Measurements from ENCODE around the gene SLCO1B1.
"Not testable (repeated sequence)": the region's sequence is repeated elsewhere in the genome, so short reads cannot be mapped to it uniquely, and the experiment has no call there.

SLCO1B1 gene

GRCh38 chr12:21130998-21131397, at the start of gene SLCO1B1:
SLCO1B1 (plus strand) TSS chr12:21131194; CDS start chr12:21141575, 10,381 bp downstream.
- peaks cover 10% of the 10 kb centered on the region for H3K9me3 Mint-ChIP-seq
- no peaks in the 10 kb centered on the region for H3K4me1 Mint-ChIP-seq (ENCODE audit: low read depth)
- H3K27ac Mint-ChIP-seq: no peak within 1 kb of the TSS
- H3K27me3 Mint-ChIP-seq (ENCODE audit: low read depth): no peaks in the 10 kb centered on the region
- H3K4me3 Mint-ChIP-seq: no peak within 1 kb of the TSS
- DNase-seq (ENCODE audit: low spot score): no peak
- no peaks in the 10 kb centered on the region for H3K36me3 Mint-ChIP-seq (ENCODE audit: low read depth)

GRCh38 chr12:21084753-21085152, 46.2 kb upstream of the SLCO1B1 start:
- not testable (repeated sequence) for DNase-seq (ENCODE audit: low spot score); H3K27ac Mint-ChIP-seq
- peaks cover 18% of the 10 kb centered on the region for H3K9me3 Mint-ChIP-seq

GRCh38 chr12:21111732-21112131, 19.3 kb upstream of the SLCO1B1 start:
- no peaks in the 10 kb centered on the region for H3K27me3 Mint-ChIP-seq (ENCODE audit: low read depth)
- H3K36me3 Mint-ChIP-seq (ENCODE audit: low read depth): no peaks in the 10 kb centered on the region
- H3K4me1 Mint-ChIP-seq (ENCODE audit: low read depth): no peaks in the 10 kb centered on the region
- no peak overlapping the region for H3K27ac Mint-ChIP-seq
- no peak for DNase-seq (ENCODE audit: low spot score)
- H3K9me3 Mint-ChIP-seq: peaks cover 10% of the 10 kb centered on the region
- no peak overlapping the region for H3K4me3 Mint-ChIP-seq

More at GRCh38 chr12:21084753-21085152, 46.2 kb upstream of the SLCO1B1 start:
- H3K36me3 Mint-ChIP-seq (ENCODE audit: low read depth); H3K4me1 Mint-ChIP-seq (ENCODE audit: low read depth); H3K27me3 Mint-ChIP-seq (ENCODE audit: low read depth); H3K4me3 Mint-ChIP-seq: not testable (repeated sequence)

- no peak for DNase-seq (ENCODE audit: low spot score)
These were observed 17.7 kb upstream of the SLCO1B1 start for GRCh38 chr12:21113266-21113665.

GRCh38 chr12:21117995-21118394, 13.0 kb upstream of the SLCO1B1 start:
- no peaks in the 10 kb centered on the region for H3K36me3 Mint-ChIP-seq (ENCODE audit: low read depth)
- no peak overlapping the region for H3K4me3 Mint-ChIP-seq

More at GRCh38 chr12:21113266-21113665, 17.7 kb upstream of the SLCO1B1 start:
- no peaks in the 10 kb centered on the region for H3K4me1 Mint-ChIP-seq (ENCODE audit: low read depth)
- H3K27me3 Mint-ChIP-seq (ENCODE audit: low read depth): no peaks in the 10 kb centered on the region
- no peaks in the 10 kb centered on the region for H3K36me3 Mint-ChIP-seq (ENCODE audit: low read depth)
- H3K9me3 Mint-ChIP-seq: peaks cover 22% of the 10 kb centered on the region
- H3K4me3 Mint-ChIP-seq: no peak overlapping the region
- H3K27ac Mint-ChIP-seq: no peak overlapping the region

GRCh38 chr12:21118760-21119159, 12.2 kb upstream of the SLCO1B1 start:
- no peak for DNase-seq (ENCODE audit: low spot score)

More at GRCh38 chr12:21117995-21118394, 13.0 kb upstream of the SLCO1B1 start:
- Mint-ChIP-seq H3K27me3 (ENCODE audit: low read depth) (no peaks in the 10 kb centered on the region), H3K27ac (no peak overlapping the region), H3K9me3 (peaks cover 30% of the 10 kb centered on the region), H3K4me1 (ENCODE audit: low read depth) (no peaks in the 10 kb centered on the region)
- DNase-seq (ENCODE audit: low spot score): no peak

GRCh38 chr12:21129351-21129750, 1.6 kb upstream of the SLCO1B1 start:
- H3K27ac Mint-ChIP-seq: no peak overlapping the region
- no peak overlapping the region for H3K4me3 Mint-ChIP-seq
- H3K9me3 Mint-ChIP-seq: peaks cover 11% of the 10 kb centered on the region
- H3K4me1 Mint-ChIP-seq (ENCODE audit: low read depth): no peaks in the 10 kb centered on the region
- no peaks in the 10 kb centered on the region for H3K36me3 Mint-ChIP-seq (ENCODE audit: low read depth)
- no peak for DNase-seq (ENCODE audit: low spot score)
- no peaks in the 10 kb centered on the region for H3K27me3 Mint-ChIP-seq (ENCODE audit: low read depth)

More at GRCh38 chr12:21118760-21119159, 12.2 kb upstream of the SLCO1B1 start:
- Mint-ChIP-seq H3K36me3 (ENCODE audit: low read depth) (no peaks in the 10 kb centered on the region), H3K27me3 (ENCODE audit: low read depth) (no peaks in the 10 kb centered on the region), H3K27ac (no peak overlapping the region), H3K4me3 (no peak overlapping the region), H3K9me3 (peaks cover 34% of the 10 kb centered on the region), H3K4me1 (ENCODE audit: low read depth) (no peaks in the 10 kb centered on the region)

GRCh38 chr12:21129906-21130305, 1.1 kb upstream of the SLCO1B1 start:
- Mint-ChIP-seq H3K4me3 (no peak overlapping the region), H3K27me3 (ENCODE audit: low read depth) (no peaks in the 10 kb centered on the region), H3K36me3 (ENCODE audit: low read depth) (no peaks in the 10 kb centered on the region), H3K9me3 (peaks cover 10% of the 10 kb centered on the region), H3K4me1 (ENCODE audit: low read depth) (no peaks in the 10 kb centered on the region), H3K27ac (no peak overlapping the region)
- DNase-seq (ENCODE audit: low spot score): no peak

- H3K4me1 Mint-ChIP-seq (ENCODE audit: low read depth); H3K27me3 Mint-ChIP-seq (ENCODE audit: low read depth); H3K4me3 Mint-ChIP-seq; DNase-seq (ENCODE audit: low spot score); H3K27ac Mint-ChIP-seq; H3K36me3 Mint-ChIP-seq (ENCODE audit: low read depth): not testable (repeated sequence)
- H3K9me3 Mint-ChIP-seq: peaks cover 14% of the 10 kb centered on the region
These were observed 6.5 kb downstream of the SLCO1B1 start for GRCh38 chr12:21137318-21137999.

GRCh38 chr12:21138016-21138415, 7.0 kb downstream of the SLCO1B1 start:
- H3K9me3 Mint-ChIP-seq: peaks cover 14% of the 10 kb centered on the region
- H3K27me3 Mint-ChIP-seq (ENCODE audit: low read depth): no peaks in the 10 kb centered on the region
- H3K4me1 Mint-ChIP-seq (ENCODE audit: low read depth): no peaks in the 10 kb centered on the region
- H3K27ac Mint-ChIP-seq: no peak overlapping the region
- H3K4me3 Mint-ChIP-seq: no peak overlapping the region
- no peaks in the 10 kb centered on the region for H3K36me3 Mint-ChIP-seq (ENCODE audit: low read depth)
- no peak for DNase-seq (ENCODE audit: low spot score)

GRCh38 chr12:21144309-21144708, 13.3 kb downstream of the SLCO1B1 start:
- Mint-ChIP-seq H3K27me3 (ENCODE audit: low read depth) (no peaks in the 10 kb centered on the region), H3K4me3 (no peak overlapping the region), H3K36me3 (ENCODE audit: low read depth) (no peaks in the 10 kb centered on the region), H3K4me1 (ENCODE audit: low read depth) (no peaks in the 10 kb centered on the region), H3K9me3 (no peaks in the 10 kb centered on the region), H3K27ac (no peak overlapping the region)
- DNase-seq (ENCODE audit: low spot score): no peak

- DNase-seq (ENCODE audit: low spot score); H3K36me3 Mint-ChIP-seq (ENCODE audit: low read depth); H3K9me3 Mint-ChIP-seq; H3K27ac Mint-ChIP-seq; H3K4me3 Mint-ChIP-seq; H3K27me3 Mint-ChIP-seq (ENCODE audit: low read depth); H3K4me1 Mint-ChIP-seq (ENCODE audit: low read depth): not testable (repeated sequence)
These were observed 18.9 kb downstream of the SLCO1B1 start for GRCh38 chr12:21149861-21150260.

- H3K36me3 Mint-ChIP-seq (ENCODE audit: low read depth): no peaks in the 10 kb centered on the region
- no peak for DNase-seq (ENCODE audit: low spot score)
- no peak overlapping the region for H3K4me3 Mint-ChIP-seq
These were observed 20.2 kb downstream of the SLCO1B1 start for GRCh38 chr12:21151184-21151583.

GRCh38 chr12:21155522-21156351, 24.7 kb downstream of the SLCO1B1 start:
- Mint-ChIP-seq H3K9me3 (no peaks in the 10 kb centered on the region), H3K4me1 (ENCODE audit: low read depth) (no peaks in the 10 kb centered on the region), H3K4me3 (no peak overlapping the region), H3K36me3 (ENCODE audit: low read depth) (no peaks in the 10 kb centered on the region), H3K27me3 (ENCODE audit: low read depth) (no peaks in the 10 kb centered on the region), H3K27ac (no peak overlapping the region)
- no peak for DNase-seq (ENCODE audit: low spot score)

More at GRCh38 chr12:21151184-21151583, 20.2 kb downstream of the SLCO1B1 start:
- Mint-ChIP-seq H3K27me3 (ENCODE audit: low read depth) (no peaks in the 10 kb centered on the region), H3K27ac (no peak overlapping the region), H3K9me3 (no peaks in the 10 kb centered on the region), H3K4me1 (ENCODE audit: low read depth) (no peaks in the 10 kb centered on the region)

Measured in T-helper 2 cell treated with Interferon-gamma antibody and Interleukin-4, amounts not matched to agents 5 μg/mL and 100 μg/mL, for 36 hours (primary cell).